Kidney epithelial cell (primary cell): Measurements from ENCODE around the gene OSBPL5. TPM values are rescaled to one million over a fixed set of nuclear protein-coding genes. Genes with fewer than 3 reads are reported as not detected.

Source experiments
- DNase-seq: peaks from one replicate; pipeline ENCODE4 v3.0.0-alpha.2; 2010; ENCODE audit warnings: low read depth
- H3K27me3 ChIP-seq: 2 replicates; pipeline ENCODE4 v1.6.0; 2011; ENCODE audit warnings: low read length; ENCODE audit not compliant: control insufficient read depth, insufficient read depth
- H3K36me3 ChIP-seq: 2 replicates; pipeline ENCODE4 v1.5.1; 2011; ENCODE audit warnings: low read length; ENCODE audit not compliant: control insufficient read depth, insufficient read depth
- H3K4me3 ChIP-seq: 2 replicates; pipeline ENCODE4 v1.5.1; 2011; ENCODE audit warnings: low read depth, mild to moderate bottlenecking, control low read depth, low read length
- total RNA-seq: library from RNA; depleted of rRNA; stranded (reverse); fragments of >200 nt; gene quantifications from 2 replicates; pipeline ENCODE4 v1.2.3, GENCODE V29; 2015
- TF ChIP-seq, protein P1 (sequence below): IDR thresholded peaks from 2 replicates; pipeline ENCODE4 v1.5.1; 2011; ENCODE audit warnings: mild to moderate bottlenecking, moderate library complexity, low read length, control low read depth, inconsistent platforms; ENCODE audit not compliant: insufficient read depth, poor library complexity, severe bottlenecking

The OSBPL5 gene
- total RNA-seq, 1 donor from 2014 or later: 10.2 TPM

- H3K4me3 ChIP-seq: no peak overlapping the region
- DNase-seq: peak; percentile 12
- TF ChIP-seq, protein P1, sequence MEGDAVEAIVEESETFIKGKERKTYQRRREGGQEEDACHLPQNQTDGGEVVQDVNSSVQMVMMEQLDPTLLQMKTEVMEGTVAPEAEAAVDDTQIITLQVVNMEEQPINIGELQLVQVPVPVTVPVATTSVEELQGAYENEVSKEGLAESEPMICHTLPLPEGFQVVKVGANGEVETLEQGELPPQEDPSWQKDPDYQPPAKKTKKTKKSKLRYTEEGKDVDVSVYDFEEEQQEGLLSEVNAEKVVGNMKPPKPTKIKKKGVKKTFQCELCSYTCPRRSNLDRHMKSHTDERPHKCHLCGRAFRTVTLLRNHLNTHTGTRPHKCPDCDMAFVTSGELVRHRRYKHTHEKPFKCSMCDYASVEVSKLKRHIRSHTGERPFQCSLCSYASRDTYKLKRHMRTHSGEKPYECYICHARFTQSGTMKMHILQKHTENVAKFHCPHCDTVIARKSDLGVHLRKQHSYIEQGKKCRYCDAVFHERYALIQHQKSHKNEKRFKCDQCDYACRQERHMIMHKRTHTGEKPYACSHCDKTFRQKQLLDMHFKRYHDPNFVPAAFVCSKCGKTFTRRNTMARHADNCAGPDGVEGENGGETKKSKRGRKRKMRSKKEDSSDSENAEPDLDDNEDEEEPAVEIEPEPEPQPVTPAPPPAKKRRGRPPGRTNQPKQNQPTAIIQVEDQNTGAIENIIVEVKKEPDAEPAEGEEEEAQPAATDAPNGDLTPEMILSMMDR: no peak
Measured at GRCh38 chr11:3058753-3059664, 106.1 kb downstream of the OSBPL5 start.

GRCh38 chr11:3057069-3057963, 107.8 kb downstream of the OSBPL5 start, which contains the start of gene CARS1:
CARS1 (minus strand) TSS chr11:3057423; CDS start chr11:3057367, 56 bp downstream.
- TF ChIP-seq, protein P1: no peak
- Histone ChIP-seq H3K36me3 (no peaks in the 10 kb centered on the region), H3K27me3 (no peaks in the 10 kb centered on the region), H3K4me3 (peak within 1 kb of the TSS; percentile 98)
- peak; percentile 82 for DNase-seq

More at GRCh38 chr11:3058753-3059664, 106.1 kb downstream of the OSBPL5 start:
- no peaks in the 10 kb centered on the region for H3K36me3 ChIP-seq
- H3K27me3 ChIP-seq: no peaks in the 10 kb centered on the region

DNA sequence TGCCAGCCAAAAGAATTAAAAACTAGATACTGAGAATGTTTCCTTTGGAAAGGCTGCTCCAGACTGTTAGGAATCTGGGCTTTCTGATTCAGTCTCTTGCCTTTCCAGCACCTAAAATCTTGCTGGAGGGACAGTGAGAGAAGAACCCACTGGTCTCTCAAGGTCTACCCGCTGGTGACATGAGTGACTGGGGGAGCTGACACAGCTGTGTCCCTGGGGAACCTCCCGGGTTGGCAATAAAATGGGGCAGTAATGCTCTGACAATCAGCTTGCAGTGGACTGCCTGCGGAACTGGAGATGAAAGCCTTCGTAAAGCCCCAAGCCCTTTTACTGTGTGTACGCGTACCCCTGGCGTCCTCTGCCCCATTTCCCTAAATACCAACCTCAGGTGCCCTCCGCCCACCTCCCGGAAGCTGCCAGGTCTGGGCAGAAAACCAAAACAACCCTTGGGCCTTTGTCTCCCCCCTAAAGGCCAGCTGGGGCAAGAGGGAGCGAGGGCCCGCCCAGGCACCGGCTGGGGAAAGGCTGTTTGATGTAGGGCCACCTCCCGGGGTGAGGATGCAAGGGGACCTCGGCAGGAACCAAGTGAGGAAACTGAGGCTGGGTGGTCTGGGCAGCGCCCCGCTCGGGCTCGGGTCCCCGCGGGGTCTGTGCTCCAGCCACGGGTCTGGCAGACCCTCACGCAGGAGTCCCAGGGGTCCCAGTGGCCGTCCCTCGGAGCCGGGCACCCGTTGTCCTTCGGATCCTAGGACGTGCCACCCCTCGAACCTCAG, 108.6 kb downstream of the OSBPL5 start:
- TF ChIP-seq, protein P1: no peak
- H3K36me3 ChIP-seq: no peaks in the 10 kb centered on the region
- peak overlapping the region; percentile 98 for H3K4me3 ChIP-seq
- no peak for DNase-seq
- H3K27me3 ChIP-seq: no peaks in the 10 kb centered on the region

DNA sequence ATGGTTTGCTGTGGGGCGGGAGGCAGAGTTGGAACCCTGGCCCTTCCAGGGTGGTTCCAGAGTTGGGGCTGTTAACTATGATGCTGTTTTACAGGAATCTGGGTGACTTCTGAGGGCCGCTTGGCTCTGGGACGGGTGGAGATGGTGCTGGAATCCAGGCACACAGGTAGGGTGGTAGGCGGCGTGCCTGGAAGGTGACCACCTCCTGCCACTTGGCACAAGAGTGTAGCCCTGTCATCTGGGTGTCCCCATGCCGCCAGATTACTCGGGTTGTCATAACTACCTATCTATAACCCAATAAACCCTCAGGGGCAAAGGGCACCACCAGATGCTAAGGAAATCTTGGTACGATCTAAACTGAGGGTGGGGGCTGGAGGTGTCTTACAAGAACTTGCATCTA, 109.2 kb downstream of the OSBPL5 start:
- peak overlapping the region; percentile 98 for H3K4me3 ChIP-seq

GRCh38 chr11:3052567-3052966, 112.5 kb downstream of the OSBPL5 start:
- no peaks in the 10 kb centered on the region for H3K27me3 ChIP-seq

More for the DNA sequence above, 109.2 kb downstream of the OSBPL5 start:
- TF ChIP-seq, protein P1: no peak
- Histone ChIP-seq H3K36me3 (no peaks in the 10 kb centered on the region), H3K27me3 (no peaks in the 10 kb centered on the region)
- no peak for DNase-seq

More at GRCh38 chr11:3052567-3052966, 112.5 kb downstream of the OSBPL5 start:
- H3K36me3 ChIP-seq: no peaks in the 10 kb centered on the region
- TF ChIP-seq, protein P1: no peak
- no peak overlapping the region for H3K4me3 ChIP-seq
- no peak for DNase-seq
